K562 (cell line): ENCODE results near the gene FBN1. TPM values are rescaled to one million over a fixed set of nuclear protein-coding genes. Genes with fewer than 3 reads are reported as not detected.

Experiments
- ATAC-seq: fragments of 200-7000 bp; cut with Tn5 transposase; 3 replicates; pipeline ENCODE4 v1.9.1; 2020; ENCODE audit warnings: moderate library complexity
- BruUV-seq: library from RNA; stranded (reverse); fragments of 400-500 nt; replicated peaks from 2 replicates; lab custom pipeline; 2021; lab: Mats Ljungman, UMichigan
- CTCF ChIA-PET: fragments of 300-600 bp; formaldehyde crosslinking; extraction: SDS; loops from one replicate; lab custom pipeline; 2021; ENCODE audit warnings: low intra/inter-chr PET ratio; lab: Yijun Ruan, JAX
- POLR2A ChIA-PET: fragments of 300-600, 350-650 bp; sonication (Branson Sonifier 250); formaldehyde crosslinking; extraction: SDS; loops from one replicate; lab custom pipeline; 2021; ENCODE audit warnings: antibody characterized with exemption, inconsistent platforms; lab: Yijun Ruan, JAX
- DNase-seq, 4 experiments: peaks; one replicate each; pipeline versions ENCODE4 v3.0.0 to v3.0.0-alpha.2; 2011 to 2018; ENCODE audit warnings: low spot score in 3 of 4, mixed read lengths in 3 of 4; ENCODE audit errors: extremely low read depth in 1 of 4
- FAIRE-seq: peaks from 2 replicates; lab custom pipeline; 2011; peaks lifted over from hg19 to GRCh38; lab: Jason Lieb, UNC
- H2AFZ ChIP-seq: 2 replicates; pipeline ENCODE4 v1.6.0; 2011; ENCODE audit warnings: low read depth, low read length, control low read depth, inconsistent platforms
- H3K27ac ChIP-seq: fragments of 200-600 bp; 3 replicates; pipeline ENCODE4 v1.8.0; 2011; ENCODE audit warnings: low read depth, mild to moderate bottlenecking, control low read depth, inconsistent platforms, low read length, moderate library complexity, mixed read lengths; ENCODE audit errors: extremely low read depth
- H3K27me3 ChIP-seq, 2 experiments: fragments of 300-600 bp in 1 of 2; 2 replicates in 1 of 2; 3 replicates in 1 of 2; pipeline versions ENCODE4 v1.6.0 to v1.8.0; 2011; ENCODE audit warnings: inconsistent platforms in 2 of 2, low read length in 2 of 2, mild to moderate bottlenecking in 1 of 2, mixed read lengths in 1 of 2, moderate library complexity in 1 of 2; ENCODE audit not compliant: control insufficient read depth in 2 of 2, insufficient read depth in 2 of 2
- H3K36me3 ChIP-seq: fragments of 300-600 bp; 3 replicates; pipeline ENCODE4 v1.8.0; 2011; ENCODE audit warnings: mild to moderate bottlenecking, low read length, inconsistent platforms; ENCODE audit not compliant: control insufficient read depth, insufficient read depth
- H3K4me1 ChIP-seq, 2 experiments: fragments of 200-600 bp in 1 of 2; replicated peaks in 1 of 2; 2 replicates in 1 of 2; 3 replicates in 1 of 2; pipeline versions ENCODE4 v1.5.1 to v1.8.0; 2011; ENCODE audit warnings: inconsistent platforms in 2 of 2, low read length in 2 of 2, mild to moderate bottlenecking in 1 of 2, mixed read lengths in 1 of 2, moderate library complexity in 1 of 2; ENCODE audit not compliant: control insufficient read depth in 2 of 2, insufficient read depth in 2 of 2
- H3K4me2 ChIP-seq: 2 replicates; pipeline ENCODE4 v1.6.1; 2011; ENCODE audit warnings: low read length, control low read depth, inconsistent platforms, mixed read lengths; ENCODE audit not compliant: insufficient read depth
- H3K4me3 ChIP-seq: fragments of 200-600 bp; sonication (generic), shearing (Covaris generic); 2 replicates; pipeline ENCODE4 v1.5.1; 2016; ENCODE audit warnings: control low read depth, inconsistent platforms
- H3K79me2 ChIP-seq: fragments of 200-600 bp; 3 replicates; pipeline ENCODE4 v1.8.0; 2011; ENCODE audit warnings: low read length, inconsistent platforms; ENCODE audit not compliant: control insufficient read depth, insufficient read depth
- H3K9ac ChIP-seq, 2 experiments: 2 replicates each; pipeline versions ENCODE4 v1.6.0 to v1.6.1; 2011; ENCODE audit warnings: low read depth in 2 of 2, low read length in 2 of 2, control low read depth in 1 of 2, inconsistent platforms in 1 of 2, mild to moderate bottlenecking in 1 of 2, mixed read lengths in 1 of 2; ENCODE audit not compliant: insufficient read depth in 1 of 2
- H3K9me1 ChIP-seq: one replicate; pipeline ENCODE4 v1.6.0; 2011; ENCODE audit warnings: inconsistent platforms, mild to moderate bottlenecking, low read length, moderate library complexity; ENCODE audit not compliant: control insufficient read depth, insufficient read depth
- H3K9me3 ChIP-seq: replicated peaks from 2 replicates; pipeline ENCODE4 v1.5.1; 2011; ENCODE audit warnings: low read depth, low read length, inconsistent platforms; ENCODE audit not compliant: control insufficient read depth, insufficient read depth
- H4K20me1 ChIP-seq: replicated peaks from 2 replicates; pipeline ENCODE4 v1.6.1; 2011; ENCODE audit warnings: low read length, inconsistent platforms, mixed read lengths; ENCODE audit not compliant: control insufficient read depth, insufficient read depth
- KDM1A ChIP-seq, 2 experiments: fragments of 450-650 bp; IDR thresholded peaks; 2 replicates each; pipeline ENCODE4 v1.6.1; 2016; ENCODE audit warnings: mild to moderate bottlenecking in 2 of 2
- RCOR1 ChIP-seq, 2 experiments: IDR thresholded peaks; 2 replicates each; pipeline ENCODE4 v1.6.1; 2012; ENCODE audit warnings: low read depth in 2 of 2, low read length in 2 of 2, borderline replicate concordance in 1 of 2, improper control_type of control experiment in 1 of 2
- WGBS: fragments of 100-300 bp; shearing (Covaris generic); methylation state at CpG from one replicate; pipeline ENCODE4 v1.1.6; 2016; ENCODE audit warnings: low coverage, mixed read lengths; ENCODE audit not compliant: insufficient coverage; ENCODE audit errors: missing lambda C conversion rate; 5-methylcytosine and 5-hydroxymethylcytosine counted together
- in situ Hi-C: fragments of 300-500 bp; cut with MboI; formaldehyde crosslinking; loops from 4 replicates; pipeline ENCODE4 v1.15.0; 2018; ENCODE audit warnings: inconsistent platforms, mixed read lengths
- intact Hi-C: fragments of 100-400 bp; cut with micrococcal nuclease; formaldehyde crosslinking; loops from 2 replicates; pipeline ENCODE4 v1.14.2; 2022
- polyA plus RNA-seq, 8 experiments: library from polyadenylated mRNA; depleted of rRNA in 4 of 8; stranded (reverse) in 5 of 8; unstranded in 3 of 8; fragments of >200 nt; fragmentation: Nextera tagmentation in 2 of 8; fragmentation: Illumina TruSeq in 1 of 8; extraction: Ambion mirVana in 2 of 8; extraction: Trizol in 1 of 8; gene quantifications; 2 replicates each; pipeline versions ENCODE4 v1.2.1 to v1.2.3, GENCODE V29; 2011 to 2014; ENCODE audit warnings: inconsistent platforms in 1 of 8, missing spikeins in 1 of 8
- total RNA-seq, 7 experiments: library from RNA; depleted of rRNA in 6 of 7; stranded (reverse); fragments of >200 nt in 6 of 7; fragmentation: Illumina TruSeq in 2 of 7; extraction: Trizol in 2 of 7; gene quantifications; 2 replicates each; pipeline versions ENCODE4 v1.2.1 to v1.2.3, GENCODE V29; 2011 to 2021; ENCODE audit warnings: low replicate concordance in 1 of 7
- TF ChIP-seq, protein P1 (sequence below), 2 experiments: fragments of 450-650 bp; IDR thresholded peaks; 2 replicates each; pipeline ENCODE4 v1.6.1; 2016
- TF ChIP-seq, protein P2 (sequence below): fragments of 250-450 bp; sonication (Bioruptor Pico); IDR thresholded peaks from 2 replicates; pipeline ENCODE4 v1.5.0; 2020; ENCODE audit warnings: mild to moderate bottlenecking

Gene FBN1
- total and polyA plus RNA-seq, 9 of the 15 experiments (the other 6 are each of a cell fraction or from before 2014, with no cell fraction given), result 0.15 to 1.2 (median 0.60) TPM

DNA sequence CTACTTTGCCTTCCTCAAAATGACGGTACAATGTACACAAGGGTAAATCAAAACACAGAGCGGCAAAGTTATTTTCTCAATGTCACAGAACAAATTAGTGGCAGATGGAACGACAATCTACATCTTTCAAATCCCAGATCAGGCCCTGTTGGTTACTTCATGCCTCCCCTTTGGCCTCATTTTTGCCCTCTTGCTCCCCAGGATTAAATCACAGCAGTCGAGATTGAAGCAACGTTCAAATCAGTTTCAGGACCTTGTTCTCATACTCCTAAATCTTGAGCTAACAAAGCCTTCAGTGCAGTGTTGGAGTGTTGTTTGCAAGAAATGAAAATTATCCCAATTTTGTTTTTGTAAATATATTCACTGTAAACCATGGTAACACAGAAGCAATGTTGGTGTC lies 91.4 kb downstream of the FBN1 start:
- Histone ChIP-seq H3K4me1 (peaks cover 0 to 16% of the 10 kb centered on the region in 2 experiments; a peak in 2 of 5 replicates), H3K9me1 (no peaks in the 10 kb centered on the region), H3K9ac (no peak overlapping the region), H3K27me3 (peaks cover 2 to 13% of the 10 kb centered on the region in 2 experiments; a peak in 3 of 5 replicates), H3K79me2 (no peaks in the 10 kb centered on the region), H4K20me1 (0 out of 2 replicates have a peak, but pooled peaks cover 4% of the 10 kb centered on the region), H3K27ac (no peak overlapping the region), H3K4me3 (no peak overlapping the region), H2AFZ (no peak overlapping the region), H3K4me2 (no peak overlapping the region), H3K36me3 (no peaks in the 10 kb centered on the region), H3K9me3 (no peaks in the 10 kb centered on the region)
- in situ Hi-C loops (no loop called here), intact Hi-C loops (no loop called here)
- FAIRE-seq (no peak), DNase-seq (no peak), ATAC-seq (no peak)
- POLR2A ChIA-PET, result no interaction called here
- TF ChIP-seq KDM1A (IDR thresholded peaks at IDR 0.05) (peak; percentile 91 to 94), RCOR1 (IDR thresholded peaks at IDR 0.05; ENCODE audit: borderline replicate concordance in 1 of 2, low read depth in 2 of 2, low read length in 2 of 2) (peak; percentile 17 to 45; a peak in 1 of 4 replicates)
- TF ChIP-seq, protein P1, sequence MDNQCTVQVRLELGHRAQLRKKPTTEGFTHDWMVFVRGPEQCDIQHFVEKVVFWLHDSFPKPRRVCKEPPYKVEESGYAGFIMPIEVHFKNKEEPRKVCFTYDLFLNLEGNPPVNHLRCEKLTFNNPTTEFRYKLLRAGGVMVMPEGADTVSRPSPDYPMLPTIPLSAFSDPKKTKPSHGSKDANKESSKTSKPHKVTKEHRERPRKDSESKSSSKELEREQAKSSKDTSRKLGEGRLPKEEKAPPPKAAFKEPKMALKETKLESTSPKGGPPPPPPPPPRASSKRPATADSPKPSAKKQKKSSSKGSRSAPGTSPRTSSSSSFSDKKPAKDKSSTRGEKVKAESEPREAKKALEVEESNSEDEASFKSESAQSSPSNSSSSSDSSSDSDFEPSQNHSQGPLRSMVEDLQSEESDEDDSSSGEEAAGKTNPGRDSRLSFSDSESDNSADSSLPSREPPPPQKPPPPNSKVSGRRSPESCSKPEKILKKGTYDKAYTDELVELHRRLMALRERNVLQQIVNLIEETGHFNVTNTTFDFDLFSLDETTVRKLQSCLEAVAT (IDR thresholded peaks at IDR 0.05), result no peak
- WGBS, result 25% methylated on average over 5 of the region's 5 CpGs
- CTCF ChIA-PET, result no interaction called here
- BruUV-seq, result no TSS peak

DNA sequence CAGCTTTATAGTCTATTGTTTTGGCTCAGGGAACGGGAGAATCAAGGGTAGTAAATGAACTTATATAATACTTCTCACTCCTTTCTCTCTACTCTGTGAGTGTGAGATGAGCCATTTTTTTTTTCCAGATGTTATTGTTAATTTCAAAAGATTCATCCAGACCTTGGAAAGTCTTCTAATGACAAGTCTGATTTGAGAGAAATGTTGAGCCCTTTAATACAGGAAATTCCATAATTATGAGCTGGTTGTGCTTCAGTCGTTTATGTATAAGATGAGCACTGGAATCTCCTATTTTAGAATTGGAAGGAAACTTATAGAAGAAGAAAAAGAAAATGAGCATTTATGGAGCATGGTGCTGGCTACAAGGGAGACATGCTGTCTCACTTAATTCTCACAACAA lies 92.0 kb downstream of the FBN1 start:
- Histone ChIP-seq H2AFZ (no peak overlapping the region), H3K27ac (no peak overlapping the region), H3K9me3 (no peaks in the 10 kb centered on the region), H3K27me3 (peaks cover 3 to 13% of the 10 kb centered on the region in 2 experiments; a peak in 3 of 5 replicates), H3K4me3 (no peak overlapping the region), H3K9ac (no peak overlapping the region), H3K4me1 (peaks cover 0 to 16% of the 10 kb centered on the region in 2 experiments; a peak in 2 of 5 replicates), H3K36me3 (no peaks in the 10 kb centered on the region), H3K79me2 (no peaks in the 10 kb centered on the region), H3K9me1 (no peaks in the 10 kb centered on the region), H4K20me1 (0 out of 2 replicates have a peak, but pooled peaks cover 4% of the 10 kb centered on the region), H3K4me2 (no peak overlapping the region)
- no peak for FAIRE-seq
- intact Hi-C loops (no loop called here), in situ Hi-C loops (no loop called here)
- no peak for DNase-seq
- no TSS peak for BruUV-seq
- TF ChIP-seq, protein P2, sequence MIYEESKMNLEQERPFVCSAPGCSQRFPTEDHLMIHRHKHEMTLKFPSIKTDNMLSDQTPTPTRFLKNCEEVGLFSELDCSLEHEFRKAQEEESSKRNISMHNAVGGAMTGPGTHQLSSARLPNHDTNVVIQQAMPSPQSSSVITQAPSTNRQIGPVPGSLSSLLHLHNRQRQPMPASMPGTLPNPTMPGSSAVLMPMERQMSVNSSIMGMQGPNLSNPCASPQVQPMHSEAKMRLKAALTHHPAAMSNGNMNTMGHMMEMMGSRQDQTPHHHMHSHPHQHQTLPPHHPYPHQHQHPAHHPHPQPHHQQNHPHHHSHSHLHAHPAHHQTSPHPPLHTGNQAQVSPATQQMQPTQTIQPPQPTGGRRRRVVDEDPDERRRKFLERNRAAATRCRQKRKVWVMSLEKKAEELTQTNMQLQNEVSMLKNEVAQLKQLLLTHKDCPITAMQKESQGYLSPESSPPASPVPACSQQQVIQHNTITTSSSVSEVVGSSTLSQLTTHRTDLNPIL (CRISPR knock-in tag), result no peak
- CTCF ChIA-PET, result no interaction called here
- POLR2A ChIA-PET, result no interaction called here
- ATAC-seq, result no peak
- WGBS, result 25% methylated on average over 2 of the region's 2 CpGs
